LNCAP (cell line): ENCODE results near the gene CSTF3.

Experiments
- TF ChIP-seq, protein P1 (sequence below): fragments of 450-650 bp; IDR thresholded peaks from 2 replicates; pipeline ENCODE4 v1.5.1; 2017; ENCODE audit warnings: mild to moderate bottlenecking

CSTF3 gene

DNA sequence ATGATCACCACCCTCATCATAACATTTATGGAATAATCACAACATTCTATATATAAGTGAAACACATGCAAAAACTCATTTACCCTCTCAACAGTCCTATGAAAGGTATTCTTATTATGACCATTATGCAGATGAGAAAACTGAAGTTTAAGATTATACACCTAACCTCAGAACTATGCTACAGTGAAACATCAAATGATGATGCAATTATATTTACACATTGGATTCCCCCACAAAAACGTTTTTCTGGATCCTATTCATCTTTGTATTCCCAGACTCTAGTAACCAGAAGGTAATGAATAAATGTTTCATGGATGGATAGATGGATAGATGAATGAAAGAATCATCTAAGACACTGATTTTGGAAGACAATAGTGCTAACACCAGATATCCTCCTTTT is 67.1 kb downstream of the CSTF3 start:
- TF ChIP-seq, protein P1, sequence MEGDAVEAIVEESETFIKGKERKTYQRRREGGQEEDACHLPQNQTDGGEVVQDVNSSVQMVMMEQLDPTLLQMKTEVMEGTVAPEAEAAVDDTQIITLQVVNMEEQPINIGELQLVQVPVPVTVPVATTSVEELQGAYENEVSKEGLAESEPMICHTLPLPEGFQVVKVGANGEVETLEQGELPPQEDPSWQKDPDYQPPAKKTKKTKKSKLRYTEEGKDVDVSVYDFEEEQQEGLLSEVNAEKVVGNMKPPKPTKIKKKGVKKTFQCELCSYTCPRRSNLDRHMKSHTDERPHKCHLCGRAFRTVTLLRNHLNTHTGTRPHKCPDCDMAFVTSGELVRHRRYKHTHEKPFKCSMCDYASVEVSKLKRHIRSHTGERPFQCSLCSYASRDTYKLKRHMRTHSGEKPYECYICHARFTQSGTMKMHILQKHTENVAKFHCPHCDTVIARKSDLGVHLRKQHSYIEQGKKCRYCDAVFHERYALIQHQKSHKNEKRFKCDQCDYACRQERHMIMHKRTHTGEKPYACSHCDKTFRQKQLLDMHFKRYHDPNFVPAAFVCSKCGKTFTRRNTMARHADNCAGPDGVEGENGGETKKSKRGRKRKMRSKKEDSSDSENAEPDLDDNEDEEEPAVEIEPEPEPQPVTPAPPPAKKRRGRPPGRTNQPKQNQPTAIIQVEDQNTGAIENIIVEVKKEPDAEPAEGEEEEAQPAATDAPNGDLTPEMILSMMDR: no peak

GRCh38 chr11:33089776-33090175 is 71.5 kb downstream of the CSTF3 start:
- TF ChIP-seq, protein P1: no peak

DNA sequence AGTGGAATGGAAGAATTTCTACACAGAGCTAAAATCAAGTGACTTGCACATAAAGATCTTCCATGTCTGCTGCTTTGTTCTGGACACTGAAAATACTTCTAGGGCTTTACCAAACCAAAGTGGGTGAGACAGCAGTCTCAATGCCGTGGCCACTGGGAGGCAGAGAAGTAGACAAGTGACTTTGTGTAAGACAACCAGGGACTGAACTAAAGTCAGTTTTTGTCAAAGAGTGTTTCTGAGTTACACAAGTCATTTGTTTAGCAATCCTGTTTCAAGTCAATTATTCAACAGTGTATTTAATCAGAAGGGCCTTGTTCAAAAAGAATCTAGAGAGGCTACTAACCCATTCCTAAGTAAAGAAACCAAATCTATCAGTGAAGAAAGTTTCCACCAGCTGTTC is 75.3 kb downstream of the CSTF3 start:
- TF ChIP-seq, protein P1: no peak

DNA sequence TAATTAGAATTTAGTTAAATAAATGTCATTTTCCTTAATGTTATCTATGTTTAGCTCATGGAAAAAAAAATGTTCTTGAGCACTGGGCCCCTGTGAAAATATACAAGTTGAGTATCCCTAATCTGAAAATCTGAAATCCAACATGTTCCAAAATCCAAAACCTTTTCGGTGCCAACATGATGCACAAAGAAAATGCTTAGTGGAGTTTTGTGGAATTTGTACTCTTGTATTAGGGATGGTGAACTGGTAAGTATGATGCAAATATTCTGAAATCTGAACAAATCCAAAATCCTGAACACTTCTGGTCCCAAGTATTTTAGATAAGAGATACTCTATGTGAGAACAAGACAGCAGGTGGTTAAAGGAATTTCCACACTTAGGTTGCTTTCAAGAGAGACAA is 77.4 kb downstream of the CSTF3 start:
- TF ChIP-seq, protein P1: no peak

GRCh38 chr11:33072465-33072864 is 88.8 kb downstream of the CSTF3 start:
- TF ChIP-seq, protein P1: no peak

- TF ChIP-seq, protein P1: no peak
Measured at GRCh38 chr11:33068611-33069340, 92.5 kb downstream of the CSTF3 start.

- TF ChIP-seq, protein P1: no peak
Measured at GRCh38 chr11:33067294-33067693, 94.0 kb downstream of the CSTF3 start.
